RWPE2 (cell line): Measurements from ENCODE around the gene PDE2A.

Source experiments
- ATAC-seq: fragments of 200-7000 bp; cut with Tn5 transposase; 3 replicates; pipeline ENCODE4 v1.9.1; 2021; ENCODE audit warnings: low read depth
- DNase-seq: peaks from one replicate; pipeline ENCODE4 v3.0.0-alpha.2; 2020; ENCODE audit warnings: low spot score
- H3K27ac ChIP-seq: fragments of 450-650 bp; 2 replicates; pipeline ENCODE4 v1.5.1; 2017; ENCODE audit warnings: mild to moderate bottlenecking; ENCODE audit not compliant: poor library complexity, severe bottlenecking
- H3K27me3 ChIP-seq: fragments of 250-450 bp; sonication (Bioruptor Pico); 2 replicates; pipeline ENCODE4 v1.5.1; 2021; ENCODE audit warnings: mild to moderate bottlenecking, moderate library complexity; ENCODE audit not compliant: insufficient read depth, poor library complexity, severe bottlenecking
- H3K36me3 ChIP-seq: fragments of 250-450 bp; sonication (Bioruptor Pico); 2 replicates; pipeline ENCODE4 v1.5.1; 2020; ENCODE audit warnings: low read depth, mild to moderate bottlenecking, moderate library complexity
- H3K4me1 ChIP-seq: fragments of 250-450 bp; sonication (Bioruptor Pico); 2 replicates; pipeline ENCODE4 v1.5.1; 2021; ENCODE audit warnings: mild to moderate bottlenecking, moderate library complexity; ENCODE audit not compliant: insufficient read depth, poor library complexity, severe bottlenecking
- H3K4me3 ChIP-seq: fragments of 250-450 bp; sonication (Bioruptor Pico); 2 replicates; pipeline ENCODE4 v1.5.1; 2021; ENCODE audit warnings: mild to moderate bottlenecking, moderate library complexity; ENCODE audit not compliant: severe bottlenecking
- H3K9me3 ChIP-seq: fragments of 250-450 bp; sonication (Bioruptor Pico); 2 replicates; pipeline ENCODE4 v1.5.1; 2021; ENCODE audit warnings: mild to moderate bottlenecking, moderate library complexity; ENCODE audit not compliant: severe bottlenecking
- TF ChIP-seq, protein P1 (sequence below): fragments of 450-650 bp; IDR thresholded peaks from one replicate; pipeline ENCODE4 v1.5.1; 2017; ENCODE audit warnings: mild to moderate bottlenecking, moderate library complexity; ENCODE audit not compliant: poor library complexity, severe bottlenecking

The PDE2A gene

GRCh38 chr11:72696866-72697700 is 22.9 kb upstream of the PDE2A start:
- Histone ChIP-seq H3K27me3 (no peaks in the 10 kb centered on the region), H3K36me3 (peaks cover 82% of the 10 kb centered on the region), H3K4me1 (no peaks in the 10 kb centered on the region), H3K9me3 (no peaks in the 10 kb centered on the region), H3K27ac (no peak overlapping the region), H3K4me3 (no peak overlapping the region)
- no peak for ATAC-seq
- TF ChIP-seq, protein P1, sequence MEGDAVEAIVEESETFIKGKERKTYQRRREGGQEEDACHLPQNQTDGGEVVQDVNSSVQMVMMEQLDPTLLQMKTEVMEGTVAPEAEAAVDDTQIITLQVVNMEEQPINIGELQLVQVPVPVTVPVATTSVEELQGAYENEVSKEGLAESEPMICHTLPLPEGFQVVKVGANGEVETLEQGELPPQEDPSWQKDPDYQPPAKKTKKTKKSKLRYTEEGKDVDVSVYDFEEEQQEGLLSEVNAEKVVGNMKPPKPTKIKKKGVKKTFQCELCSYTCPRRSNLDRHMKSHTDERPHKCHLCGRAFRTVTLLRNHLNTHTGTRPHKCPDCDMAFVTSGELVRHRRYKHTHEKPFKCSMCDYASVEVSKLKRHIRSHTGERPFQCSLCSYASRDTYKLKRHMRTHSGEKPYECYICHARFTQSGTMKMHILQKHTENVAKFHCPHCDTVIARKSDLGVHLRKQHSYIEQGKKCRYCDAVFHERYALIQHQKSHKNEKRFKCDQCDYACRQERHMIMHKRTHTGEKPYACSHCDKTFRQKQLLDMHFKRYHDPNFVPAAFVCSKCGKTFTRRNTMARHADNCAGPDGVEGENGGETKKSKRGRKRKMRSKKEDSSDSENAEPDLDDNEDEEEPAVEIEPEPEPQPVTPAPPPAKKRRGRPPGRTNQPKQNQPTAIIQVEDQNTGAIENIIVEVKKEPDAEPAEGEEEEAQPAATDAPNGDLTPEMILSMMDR = no peak
- DNase-seq = no peak

DNA sequence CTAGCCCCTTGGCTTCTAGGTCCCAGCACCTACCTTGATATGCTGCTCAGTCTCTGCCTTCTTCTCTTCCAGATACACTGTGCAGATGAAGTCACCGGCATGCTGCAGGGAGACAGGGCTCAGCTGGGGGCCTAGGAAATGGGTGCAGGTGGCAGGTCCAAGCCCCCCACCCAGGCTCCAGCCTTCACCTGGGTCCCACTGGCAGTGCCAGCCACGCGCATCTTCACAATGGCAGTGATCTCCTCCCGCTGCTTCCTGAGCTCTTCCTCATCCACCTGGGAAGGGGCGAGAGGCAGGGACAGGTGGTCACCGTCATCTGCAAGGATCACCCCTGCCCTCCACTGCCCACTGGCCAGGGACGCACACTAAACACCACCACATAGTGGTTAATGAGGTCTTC is 21.1 kb upstream of the PDE2A start:
- TF ChIP-seq, protein P1 = no peak
- Histone ChIP-seq H3K36me3 (peaks cover 75% of the 10 kb centered on the region), H3K4me3 (no peak overlapping the region), H3K9me3 (no peaks in the 10 kb centered on the region), H3K4me1 (no peaks in the 10 kb centered on the region), H3K27me3 (no peaks in the 10 kb centered on the region), H3K27ac (no peak overlapping the region)
- DNase-seq (no peak), ATAC-seq (no peak)

GRCh38 chr11:72693271-72693968 is 19.2 kb upstream of the PDE2A start:
- Histone ChIP-seq H3K4me3 (no peak overlapping the region), H3K9me3 (no peaks in the 10 kb centered on the region), H3K36me3 (peaks cover 63% of the 10 kb centered on the region), H3K27me3 (no peaks in the 10 kb centered on the region), H3K27ac (no peak overlapping the region), H3K4me1 (no peaks in the 10 kb centered on the region)
- ATAC-seq = no peak
- DNase-seq = no peak
- TF ChIP-seq, protein P1 = no peak

GRCh38 chr11:72692498-72693237 is 18.4 kb upstream of the PDE2A start:
- no peak overlapping the region for H3K27ac ChIP-seq

More at GRCh38 chr11:72692498-72693237, 18.4 kb upstream of the PDE2A start:
- Histone ChIP-seq H3K9me3 (no peaks in the 10 kb centered on the region), H3K4me1 (no peaks in the 10 kb centered on the region), H3K4me3 (no peak overlapping the region), H3K36me3 (peaks cover 63% of the 10 kb centered on the region), H3K27me3 (no peaks in the 10 kb centered on the region)
- ATAC-seq (no peak), DNase-seq (no peak)
- TF ChIP-seq, protein P1 = no peak
